ENCODE data around the gene USP2. TPM values are rescaled to one million over a fixed set of nuclear protein-coding genes. Genes with fewer than 3 reads are reported as not detected.

USP2 gene
- total and polyA plus RNA-seq, 2 of the 8 experiments (the other 6 are each of a cell fraction or from before 2014, with no cell fraction given) = 2.2 to 6.9 TPM

- TF ChIP-seq TAF7 (optimal IDR thresholded peaks at IDR 0.05; ENCODE audit: borderline replicate concordance, low read depth, low read length) (no peak), RFX5 (IDR thresholded peaks at IDR 0.05; ENCODE audit: borderline replicate concordance, low read depth, low read length) (no peak), MAFK (IDR thresholded peaks at IDR 0.05; ENCODE audit: low read depth, low read length) (no peak), TAF1 (IDR thresholded peaks at IDR 0.05; ENCODE audit: low read depth, low read length) (no peak), RAD21 (IDR thresholded peaks at IDR 0.05 in 1 of 2, conservative IDR thresholded peaks at IDR 0.05 in 1 of 2; ENCODE audit: low read depth in 2 of 2, low read length in 2 of 2) (no peak), POLR2A (IDR thresholded peaks at IDR 0.05; ENCODE audit: control extremely low read depth in 1 of 2, low read depth in 2 of 2, low read length in 2 of 2) (no peak), KDM5A (IDR thresholded peaks at IDR 0.05; ENCODE audit: low read length) (no peak), JUN (IDR thresholded peaks at IDR 0.05; ENCODE audit: low read depth, low read length) (no peak)
These were observed 6.6 kb upstream of the USP2 start (continued) for GRCh38 chr11:119388103-119388502.
